Erythroblast (primary cell): ENCODE measurements around the gene GNAL.

Experiments
- GATA1 ChIP-seq: IDR thresholded peaks from 2 replicates; pipeline ENCODE4 v1.6.1; 2011; ENCODE audit warnings: low read depth, mild to moderate bottlenecking, control low read depth, low read length, moderate library complexity
- POLR2A ChIP-seq: IDR thresholded peaks from 2 replicates; pipeline ENCODE4 v1.6.1; 2011; ENCODE audit warnings: mild to moderate bottlenecking, low read length

DNA sequence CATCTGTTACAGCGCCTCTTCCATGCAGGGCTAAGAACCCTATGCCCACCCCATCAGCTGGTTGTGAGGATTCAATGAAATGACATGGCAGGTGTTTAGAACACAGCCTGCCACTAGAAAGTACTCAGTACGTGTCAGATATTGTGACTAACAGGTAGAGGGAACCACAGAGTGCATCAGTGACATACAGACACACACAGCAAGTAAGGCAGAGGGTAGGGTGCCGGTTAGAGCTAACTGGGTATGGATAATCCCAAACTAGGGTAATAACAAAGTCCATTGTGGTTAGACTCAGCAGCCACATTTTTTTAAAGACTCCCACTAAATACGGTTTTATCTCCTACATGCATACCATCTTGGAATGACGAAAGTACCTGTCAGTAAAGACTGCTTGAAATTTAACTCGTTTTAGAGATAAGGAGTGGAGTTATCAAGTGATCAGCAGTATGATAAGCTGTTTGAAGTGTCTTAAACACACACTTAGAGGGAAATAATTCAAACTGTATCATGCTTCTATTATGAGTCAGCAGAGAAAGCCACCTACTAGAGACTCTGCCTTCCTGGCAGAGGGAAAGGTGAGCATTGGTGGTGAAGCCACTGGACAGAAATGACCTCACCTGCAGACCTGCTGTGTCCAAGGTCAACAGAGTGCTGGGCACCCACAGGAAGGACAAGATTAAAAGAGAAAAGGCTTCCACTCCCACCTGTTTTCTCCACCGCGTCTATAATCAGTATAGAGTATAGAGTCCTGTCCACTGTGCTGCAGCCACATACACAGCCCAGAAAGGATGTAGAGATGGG, 198.5 kb downstream of the GNAL start:
- TF ChIP-seq POLR2A = no peak
- no peak for TF ChIP-seq GATA1
